SK-N-MC (cell line): ENCODE data around the gene ZFHX2.

ENCODE experiments used
- EZH2 ChIP-seq: fragments of 200-600 bp; sonication (generic); IDR thresholded peaks from one replicate; pipeline ENCODE4 v1.6.1; 2017; ENCODE audit warnings: antibody characterized with exemption
- FOXP2 ChIP-seq: optimal IDR thresholded peaks from 2 replicates; pipeline ENCODE3; 2011; ENCODE audit warnings: mild to moderate bottlenecking, moderate library complexity; ENCODE audit not compliant: insufficient read depth; ENCODE audit errors: extremely low read length, control extremely low read depth
- POLR2AphosphoS5 ChIP-seq: IDR thresholded peaks from 2 replicates; pipeline ENCODE4 v1.6.1; 2012; ENCODE audit warnings: mild to moderate bottlenecking, low read depth, low read length, borderline replicate concordance

- TF ChIP-seq EZH2 (no peak), POLR2AphosphoS5 (no peak), FOXP2 (no peak)
Observed at GRCh38 chr14:23578560-23579310, 27.2 kb upstream of the ZFHX2 start, which contains the start of gene JPH4.
